Suprapubic skin (tissue), 4 donors: Measurements from ENCODE around the gene ZNF709.

Experiments used
- CTCF ChIP-seq, 2 donors: fragments of 200-600 bp in 1 of 2; fragments of 450-650 bp in 1 of 2; sonication (generic) in 1 of 2; IDR thresholded peaks; one replicate each; pipeline ENCODE4 v1.5.1; 2016 to 2019; ENCODE audit warnings: antibody characterized with exemption in 2 of 2, mild to moderate bottlenecking in 1 of 2, moderate library complexity in 1 of 2
- EP300 ChIP-seq: sonication (generic); formaldehyde crosslinking; IDR thresholded peaks from one replicate; pipeline ENCODE4 v1.6.1; 2017; ENCODE audit warnings: antibody characterized with exemption
- POLR2A ChIP-seq, 2 donors: fragments of 450-650 bp; IDR thresholded peaks; one replicate each; pipeline ENCODE4 v1.6.1; 2017; ENCODE audit warnings: antibody characterized with exemption in 2 of 2, mild to moderate bottlenecking in 2 of 2, moderate library complexity in 2 of 2
- POLR2AphosphoS5 ChIP-seq, 3 donors: sonication (generic); formaldehyde crosslinking; IDR thresholded peaks; one replicate each; pipeline ENCODE4 v1.6.1; 2017; ENCODE audit warnings: antibody characterized with exemption in 3 of 3

- TF ChIP-seq CTCF (IDR thresholded peaks at IDR 0.05) (no peak), POLR2A (IDR thresholded peaks at IDR 0.05) (no peak), EP300 (no peak), POLR2AphosphoS5 (IDR thresholded peaks at IDR 0.05) (no peak)
Measured at GRCh38 chr19:12453495-12453894, 31.1 kb downstream of the ZNF709 start.
